Measurements from ENCODE around the gene SFMBT2. TPM values are rescaled to one million over a fixed set of nuclear protein-coding genes. Genes with fewer than 3 reads are reported as not detected.
A peak's percentile ranks its signal among the peaks of the same experiment; 100 is the strongest.

The SFMBT2 gene
- total RNA-seq, 1 donor from 2014 or later, result 9.1 TPM

- H3K4me3 Mint-ChIP-seq (ENCODE audit: low read depth), result no peak overlapping the region
- TF ChIP-seq CTCF (IDR thresholded peaks at IDR 0.05; ENCODE audit: unreplicated experiment), result no peak
- no peaks in the 10 kb centered on the region for H3K4me1 Mint-ChIP-seq (ENCODE audit: low read depth)
- H3K27ac Mint-ChIP-seq, result peak overlapping the region; percentile 0
- no peaks in the 10 kb centered on the region for H3K9me3 Mint-ChIP-seq (ENCODE audit: low read depth)
- H3K27me3 Mint-ChIP-seq, result no peaks in the 10 kb centered on the region
- DNase-seq (ENCODE audit: low spot score, unreplicated experiment), result no peak
- peaks cover 10% of the 10 kb centered on the region for H3K36me3 Mint-ChIP-seq (ENCODE audit: insufficient read depth)
Observed at GRCh38 chr10:7385114-7385513, 25.7 kb downstream of the SFMBT2 start.

GRCh38 chr10:7383442-7383841, 27.4 kb downstream of the SFMBT2 start:
- Mint-ChIP-seq H3K4me3 (ENCODE audit: low read depth) (no peak overlapping the region), H3K36me3 (ENCODE audit: insufficient read depth) (peaks cover 15% of the 10 kb centered on the region), H3K27me3 (no peaks in the 10 kb centered on the region), H3K4me1 (ENCODE audit: low read depth) (no peaks in the 10 kb centered on the region), H3K9me3 (ENCODE audit: low read depth) (no peaks in the 10 kb centered on the region), H3K27ac (no peak overlapping the region)
- no peak for DNase-seq (ENCODE audit: low spot score, unreplicated experiment)
- no peak for TF ChIP-seq CTCF (IDR thresholded peaks at IDR 0.05; ENCODE audit: unreplicated experiment)

GRCh38 chr10:7380704-7381241, 30.1 kb downstream of the SFMBT2 start:
- no peaks in the 10 kb centered on the region for H3K9me3 Mint-ChIP-seq (ENCODE audit: low read depth)
- H3K4me3 Mint-ChIP-seq (ENCODE audit: low read depth), result no peak overlapping the region
- H3K36me3 Mint-ChIP-seq (ENCODE audit: insufficient read depth), result peaks cover 12% of the 10 kb centered on the region
- H3K27ac Mint-ChIP-seq, result no peak overlapping the region
- no peak for DNase-seq (ENCODE audit: low spot score, unreplicated experiment)
- H3K4me1 Mint-ChIP-seq (ENCODE audit: low read depth), result no peaks in the 10 kb centered on the region
- no peak for TF ChIP-seq CTCF (IDR thresholded peaks at IDR 0.05; ENCODE audit: unreplicated experiment)
- no peaks in the 10 kb centered on the region for H3K27me3 Mint-ChIP-seq

- H3K27me3 Mint-ChIP-seq, result no peaks in the 10 kb centered on the region
- no peak overlapping the region for H3K27ac Mint-ChIP-seq
- DNase-seq (ENCODE audit: low spot score, unreplicated experiment), result no peak
- H3K4me3 Mint-ChIP-seq (ENCODE audit: low read depth), result no peak overlapping the region
- H3K9me3 Mint-ChIP-seq (ENCODE audit: low read depth), result no peaks in the 10 kb centered on the region
- TF ChIP-seq CTCF (IDR thresholded peaks at IDR 0.05; ENCODE audit: unreplicated experiment), result no peak
- peaks cover 12% of the 10 kb centered on the region for H3K36me3 Mint-ChIP-seq (ENCODE audit: insufficient read depth)
- H3K4me1 Mint-ChIP-seq (ENCODE audit: low read depth), result no peaks in the 10 kb centered on the region
Observed at GRCh38 chr10:7378602-7379403, 32.0 kb downstream of the SFMBT2 start.

GRCh38 chr10:7377614-7378248, 33.1 kb downstream of the SFMBT2 start:
- no peaks in the 10 kb centered on the region for H3K27me3 Mint-ChIP-seq
- peaks cover 20% of the 10 kb centered on the region for H3K36me3 Mint-ChIP-seq (ENCODE audit: insufficient read depth)
- no peak overlapping the region for H3K4me3 Mint-ChIP-seq (ENCODE audit: low read depth)
- H3K9me3 Mint-ChIP-seq (ENCODE audit: low read depth), result peaks cover 2% of the 10 kb centered on the region
- no peak for DNase-seq (ENCODE audit: low spot score, unreplicated experiment)
- TF ChIP-seq CTCF (IDR thresholded peaks at IDR 0.05; ENCODE audit: unreplicated experiment), result no peak
- H3K27ac Mint-ChIP-seq, result no peak overlapping the region
- no peaks in the 10 kb centered on the region for H3K4me1 Mint-ChIP-seq (ENCODE audit: low read depth)
